Measurements from ENCODE around the gene TBC1D14.

TBC1D14 gene

DNA sequence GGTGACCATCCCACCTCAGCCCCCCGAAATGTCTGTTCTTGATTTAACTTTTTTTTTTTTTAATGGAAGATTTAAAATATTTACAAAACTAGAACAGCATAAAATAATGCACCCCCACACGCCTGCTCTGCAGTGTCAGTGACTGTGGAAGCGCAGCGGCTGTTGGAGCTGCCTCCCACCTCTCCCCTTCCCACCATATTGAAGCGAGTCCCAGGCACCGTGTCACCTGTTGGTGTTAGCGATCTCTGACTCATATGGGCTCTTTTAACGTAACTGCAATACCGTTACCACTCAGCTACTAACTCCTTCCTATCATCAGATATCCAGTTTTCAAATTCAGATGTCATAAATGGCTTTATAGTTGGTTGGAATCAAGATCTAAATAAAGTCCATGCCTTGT, 116.5 kb downstream of the TBC1D14 start:
- DNase-seq: no peak

DNA sequence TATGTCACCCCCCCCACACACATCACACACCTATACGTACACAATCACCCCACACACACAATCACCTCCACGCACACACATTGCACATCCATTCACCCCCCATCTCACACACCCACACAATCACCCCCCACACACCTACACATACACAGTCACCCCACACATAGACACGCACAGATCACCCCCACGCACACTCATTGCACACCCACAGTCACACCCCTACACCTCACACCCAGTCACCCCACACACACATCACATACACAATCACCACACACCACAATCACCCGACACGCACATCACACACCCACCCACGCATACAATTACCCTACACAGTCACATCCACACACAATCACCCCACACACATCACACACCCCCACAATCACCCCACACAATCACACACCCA, 117.7 kb downstream of the TBC1D14 start:
- no peak for DNase-seq

GRCh38 chr4:7027913-7028312, 118.3 kb downstream of the TBC1D14 start:
- DNase-seq: no peak

DNA sequence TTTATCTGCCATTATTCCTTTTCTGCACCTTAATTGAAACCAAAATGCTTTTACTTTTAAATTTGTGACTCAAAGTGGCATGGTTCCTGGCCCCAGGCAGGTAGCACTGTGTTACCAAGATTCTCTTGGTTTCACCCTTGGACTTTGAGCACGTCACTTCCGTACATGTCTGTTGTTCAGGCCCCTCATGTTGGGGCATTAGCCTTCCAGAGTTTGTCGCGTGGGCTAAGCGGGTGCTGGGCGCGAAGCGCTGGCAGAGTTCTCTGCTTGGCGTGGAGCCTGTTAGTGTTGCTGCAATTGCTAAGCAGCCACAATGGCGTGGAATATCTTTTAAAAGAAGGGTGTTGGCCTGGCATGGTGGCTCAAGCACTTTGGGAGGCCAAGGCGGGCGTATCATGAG, 119.6 kb downstream of the TBC1D14 start:
- DNase-seq: no peak

DNA sequence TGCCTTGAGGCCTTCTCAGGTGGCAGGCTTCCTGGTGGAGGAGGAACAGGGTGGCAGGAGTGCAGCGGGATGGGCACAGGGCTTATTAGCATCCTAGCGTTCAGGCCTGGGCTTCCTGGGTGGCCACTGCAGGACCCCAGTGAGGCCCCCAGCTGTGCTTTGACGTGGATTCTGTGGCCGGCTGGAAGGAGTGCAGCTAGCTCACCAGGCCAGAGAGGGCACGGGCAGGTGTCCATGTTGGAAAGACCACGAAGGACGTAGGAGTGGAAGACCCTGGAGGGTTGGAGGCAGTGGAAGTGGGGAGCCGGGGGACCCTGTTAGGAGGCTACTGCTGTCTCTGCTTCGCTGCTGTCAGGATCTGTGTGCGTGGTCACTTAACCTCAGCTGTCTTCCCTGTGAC, 120.3 kb downstream of the TBC1D14 start:
- no peak for DNase-seq

GRCh38 chr4:7030856-7031255, 121.2 kb downstream of the TBC1D14 start:
- DNase-seq: no peak

- DNase-seq: no peak
These were observed 122.2 kb downstream of the TBC1D14 start for GRCh38 chr4:7031558-7032449.

DNA sequence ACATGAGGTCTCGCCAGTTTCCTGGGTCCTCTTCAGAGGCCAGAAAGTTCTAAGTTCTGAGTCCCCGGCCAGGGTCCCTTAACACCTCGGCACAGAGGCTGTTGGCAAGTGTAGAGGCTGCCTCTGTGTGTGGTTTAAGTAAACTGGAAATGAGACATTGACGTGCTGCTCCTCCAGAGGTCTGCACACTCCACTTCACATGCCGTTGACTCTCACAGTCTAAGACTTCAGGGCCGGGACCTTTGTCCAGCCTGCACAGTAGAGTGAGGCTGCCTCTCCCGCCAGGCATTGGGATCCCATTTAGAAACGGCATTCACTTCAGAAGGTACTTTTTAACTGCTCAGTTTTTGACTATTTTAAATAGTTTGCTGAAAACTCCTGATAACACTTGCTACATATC, 123.0 kb downstream of the TBC1D14 start:
- DNase-seq: no peak

- DNase-seq: no peak
These were observed 124.8 kb downstream of the TBC1D14 start for GRCh38 chr4:7034262-7035081.

DNA sequence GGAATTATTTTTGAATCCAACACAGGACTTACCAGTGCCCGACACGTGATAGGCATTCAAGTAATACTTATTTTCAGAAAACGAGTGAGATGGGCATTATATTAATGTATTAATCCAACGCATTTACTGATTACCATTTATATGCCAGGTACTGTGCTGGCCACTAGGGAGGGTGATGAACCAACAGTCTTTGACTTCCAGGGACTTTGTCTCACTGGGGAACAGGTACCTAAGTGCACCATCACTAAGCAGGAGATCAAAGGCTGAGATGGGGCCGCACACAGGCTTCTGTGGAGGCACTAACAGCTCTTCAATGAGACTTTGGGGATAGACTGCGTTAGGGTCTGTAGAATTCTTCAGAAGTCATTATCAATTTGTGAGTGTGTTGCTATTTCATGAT, 127.8 kb downstream of the TBC1D14 start:
- DNase-seq: no peak

GRCh38 chr4:7040765-7041164, 131.1 kb downstream of the TBC1D14 start:
- DNase-seq: no peak

- no peak for DNase-seq
These were observed 131.6 kb downstream of the TBC1D14 start for GRCh38 chr4:7041246-7041645.

GRCh38 chr4:7041801-7042502, 132.3 kb downstream of the TBC1D14 start:
- DNase-seq: no peak

DNA sequence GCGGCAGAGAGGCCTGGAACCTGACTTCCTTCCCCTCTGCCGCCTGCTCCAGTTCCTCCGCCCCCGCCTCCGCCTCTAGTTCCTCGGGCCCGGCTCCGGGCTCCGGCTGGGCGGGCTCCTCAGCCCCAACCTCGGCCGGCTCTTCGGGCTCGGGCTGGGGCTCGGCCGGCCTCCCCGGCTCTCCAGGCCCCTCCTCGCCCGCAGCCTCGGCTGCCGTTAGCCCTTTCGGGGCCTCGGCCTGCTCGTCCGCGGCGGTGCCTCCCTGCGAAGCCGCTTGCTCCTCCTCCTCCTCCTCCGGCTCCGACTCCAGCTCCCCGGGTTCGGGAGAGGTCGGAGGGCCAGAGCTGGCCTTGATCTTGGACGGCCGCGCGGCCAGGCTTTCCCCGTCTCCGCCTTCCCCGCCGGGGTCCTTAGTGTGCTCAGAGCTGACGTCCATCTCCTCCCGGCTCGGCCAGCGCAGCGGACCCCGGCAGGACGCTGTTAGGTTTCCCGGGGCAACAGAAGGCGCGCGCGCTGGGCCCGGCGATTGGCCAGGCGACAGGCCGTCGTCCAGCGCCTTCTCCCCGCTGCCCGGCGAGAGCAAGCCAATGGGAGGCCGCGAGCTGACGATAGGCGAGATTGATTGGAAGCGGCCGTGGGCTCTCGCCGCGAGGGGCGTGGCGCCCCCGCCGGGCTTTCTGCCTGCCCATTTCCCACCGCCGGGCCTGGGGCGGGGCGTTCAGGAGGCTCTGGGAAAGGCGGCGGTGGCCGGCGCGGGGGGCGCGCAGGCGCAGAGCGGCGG, 133.1 kb downstream of the TBC1D14 start:
- peak; percentile 98 for DNase-seq

DNA sequence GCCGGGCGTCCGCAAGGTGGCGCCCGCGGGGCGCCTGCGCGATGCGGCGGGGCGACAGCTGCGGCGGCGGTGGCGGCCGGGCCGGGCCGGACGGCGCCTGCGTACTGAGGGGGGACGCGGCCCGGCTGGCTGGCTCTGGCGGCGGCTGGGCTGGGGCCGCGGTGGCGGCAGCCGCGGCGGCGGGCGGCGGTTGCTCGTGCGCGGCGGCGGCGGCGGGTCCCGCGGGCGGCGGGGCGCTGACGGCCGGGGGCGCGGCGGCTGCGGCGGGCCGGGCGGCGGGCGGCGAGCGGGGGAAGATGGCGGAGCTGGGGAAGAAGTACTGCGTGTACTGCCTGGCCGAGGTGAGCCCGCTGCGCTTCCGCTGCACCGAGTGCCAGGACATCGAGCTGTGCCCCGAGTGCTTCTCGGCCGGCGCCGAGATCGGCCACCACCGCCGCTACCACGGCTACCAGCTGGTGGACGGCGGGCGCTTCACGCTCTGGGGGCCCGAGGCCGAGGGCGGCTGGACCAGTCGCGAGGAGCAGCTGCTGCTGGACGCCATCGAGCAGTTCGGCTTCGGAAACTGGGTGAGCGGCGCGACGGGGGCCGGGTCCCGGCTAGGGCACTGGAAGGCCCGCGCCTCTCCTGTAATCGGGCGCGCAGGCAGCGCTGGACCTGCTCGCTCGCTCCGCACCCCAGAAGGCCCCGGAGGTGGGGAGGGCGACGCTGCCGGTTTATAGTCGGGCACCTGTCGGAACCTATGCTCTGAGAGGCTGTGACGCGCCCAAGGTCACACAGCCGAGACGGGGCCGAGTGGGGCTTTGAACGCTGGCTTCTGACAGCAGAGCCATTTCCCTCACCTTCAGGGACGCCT, 133.9 kb downstream of the TBC1D14 start, which contains the start of gene TADA2B:
TADA2B (plus strand) TSS at position 89 of the 853 bp plus-strand sequence; CDS start at position 297, 208 bp downstream.
- peak; percentile 86 for DNase-seq

DNA sequence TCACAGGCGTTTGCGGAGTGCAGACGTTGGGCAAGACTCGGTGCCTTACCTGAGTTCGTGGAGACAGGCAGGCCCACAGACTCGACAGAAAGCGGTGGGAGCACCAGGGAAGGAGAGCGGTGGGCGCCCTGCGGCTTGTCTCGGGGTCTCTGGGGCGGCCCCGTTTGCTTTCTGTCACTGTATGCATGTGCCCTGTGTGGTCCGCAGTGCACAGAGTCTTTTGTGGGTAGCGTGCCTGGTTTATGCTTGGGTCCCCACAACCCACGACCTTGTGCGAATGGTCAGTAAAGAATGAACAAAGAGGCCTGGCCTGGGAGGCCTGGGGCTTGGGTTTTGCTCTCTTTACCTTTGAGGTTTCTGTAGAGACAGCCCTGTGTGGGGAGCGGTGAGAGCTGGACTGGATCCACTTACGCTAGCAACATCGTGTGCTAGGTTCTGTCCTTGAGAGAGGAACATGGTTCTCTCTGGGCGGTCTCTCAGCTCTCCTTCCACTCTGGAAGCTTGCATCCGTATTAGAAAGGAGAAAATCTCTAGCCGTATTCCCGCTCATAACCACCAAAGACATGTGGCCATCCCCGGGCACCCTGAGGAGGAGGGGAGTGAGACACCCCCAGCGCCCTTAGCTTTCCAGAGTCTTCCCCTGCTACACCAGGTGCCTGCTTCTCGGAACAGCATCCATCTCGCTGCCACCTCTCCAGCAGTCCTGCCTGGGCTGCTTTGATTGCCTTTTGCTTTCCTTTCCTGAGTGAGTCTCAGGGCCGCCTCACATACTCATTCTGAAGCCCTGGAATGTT, 134.7 kb downstream of the TBC1D14 start:
- DNase-seq: peak; percentile 25

DNA sequence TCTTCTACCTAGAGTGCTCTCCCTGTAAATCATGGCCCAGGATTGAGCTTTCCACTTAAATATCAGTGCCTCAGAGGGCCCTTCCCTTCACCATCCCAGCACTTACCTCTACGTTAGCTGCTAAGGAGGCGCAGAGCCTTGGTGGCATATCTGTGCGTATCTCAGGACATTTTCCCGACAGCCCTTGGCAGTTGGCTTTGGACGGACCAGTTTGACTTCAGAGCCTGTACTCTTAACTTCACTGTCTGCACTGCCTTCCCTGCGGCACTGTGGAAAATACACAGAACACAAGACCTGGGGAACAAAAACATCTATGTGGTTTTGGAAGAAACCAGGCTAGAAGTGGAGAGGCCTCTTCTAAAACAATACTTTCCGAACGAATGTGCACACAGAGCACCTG, 135.9 kb downstream of the TBC1D14 start:
- DNase-seq: no peak

- DNase-seq: no peak
These were observed 136.6 kb downstream of the TBC1D14 start for GRCh38 chr4:7045961-7046921.

- no peak for DNase-seq
These were observed 137.3 kb downstream of the TBC1D14 start for GRCh38 chr4:7046971-7047370.
